NK-92 (cell line): Measurements from ENCODE around the gene PDE8A.

Experiments
- DNase-seq: peaks from one replicate; lab custom pipeline; 2025; ENCODE audit not compliant: unreplicated experiment; lab: John Stamatoyannopoulos, UW

PDE8A gene

GRCh38 chr15:85030301-85030929 is 48.8 kb downstream of the PDE8A start:
- DNase-seq, result no peak

GRCh38 chr15:85031086-85031943 is 49.7 kb downstream of the PDE8A start:
- DNase-seq, result no peak

DNA sequence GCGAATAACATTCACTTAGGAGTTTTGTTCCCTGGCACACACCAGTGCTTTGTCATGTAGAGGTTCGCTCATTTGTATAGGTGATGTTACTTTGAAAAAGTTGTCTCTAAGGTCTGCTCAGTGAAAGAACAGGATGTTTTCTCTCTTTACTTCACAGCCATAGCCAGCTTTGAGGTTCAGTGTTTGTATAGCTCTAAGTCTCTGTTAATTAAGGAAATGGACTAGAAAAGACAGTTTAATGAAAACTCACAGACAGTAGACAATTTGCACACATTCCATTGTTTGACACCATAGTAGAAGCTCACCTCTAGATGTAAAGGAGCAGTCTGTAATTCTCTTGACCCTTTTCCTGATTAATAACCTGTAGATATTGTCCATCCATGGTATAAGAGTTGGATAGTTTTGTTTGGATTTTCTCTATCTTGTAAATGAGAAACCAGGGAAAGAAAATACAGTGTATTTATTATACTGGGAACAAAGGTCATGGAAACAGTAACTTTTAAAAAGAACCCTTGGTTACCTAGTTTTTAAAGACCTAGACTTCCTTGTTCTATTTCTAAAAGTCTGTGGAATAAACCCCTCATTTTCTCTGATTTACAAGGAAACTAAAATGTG is 50.4 kb downstream of the PDE8A start:
- DNase-seq, result no peak

DNA sequence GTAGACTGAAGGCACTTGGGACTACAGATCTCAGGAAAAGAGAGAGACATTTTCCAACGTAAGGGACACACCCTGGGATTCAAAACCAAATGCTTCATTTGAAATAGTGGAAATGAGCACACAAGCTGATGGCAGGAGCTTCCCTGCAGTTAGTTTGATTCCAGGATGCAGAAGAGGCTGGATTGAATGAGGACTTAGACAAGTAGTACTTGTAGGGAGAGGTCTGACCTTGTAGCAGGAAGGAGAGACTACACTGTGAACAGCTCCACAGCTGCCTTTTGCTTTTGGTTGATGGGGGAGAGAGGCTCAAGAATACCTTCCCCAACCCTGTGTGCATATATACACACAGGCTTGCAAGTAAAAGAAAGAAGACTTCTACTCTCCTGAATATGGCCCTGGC is 51.5 kb downstream of the PDE8A start:
- DNase-seq, result no peak

DNA sequence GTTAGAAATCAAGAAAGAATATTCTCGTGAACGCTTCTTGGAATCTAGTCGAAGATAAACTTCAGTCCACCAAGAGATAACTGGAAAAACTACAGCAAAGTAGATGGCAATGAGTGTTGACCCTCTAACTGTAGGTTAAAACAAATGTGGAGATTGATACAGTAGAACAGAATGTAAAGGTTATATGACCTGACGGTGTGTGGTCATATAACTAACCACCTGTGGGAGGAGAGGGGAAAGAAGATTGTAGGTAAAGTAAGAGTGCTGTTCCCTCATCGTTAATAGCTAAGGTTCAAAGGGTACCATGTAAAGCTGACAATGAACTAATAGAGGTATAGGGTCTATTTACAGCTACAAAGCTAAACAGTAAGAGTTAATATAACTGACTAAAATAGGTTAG is 52.6 kb downstream of the PDE8A start:
- DNase-seq, result no peak

GRCh38 chr15:85035980-85036379 is 54.3 kb downstream of the PDE8A start:
- DNase-seq, result no peak

DNA sequence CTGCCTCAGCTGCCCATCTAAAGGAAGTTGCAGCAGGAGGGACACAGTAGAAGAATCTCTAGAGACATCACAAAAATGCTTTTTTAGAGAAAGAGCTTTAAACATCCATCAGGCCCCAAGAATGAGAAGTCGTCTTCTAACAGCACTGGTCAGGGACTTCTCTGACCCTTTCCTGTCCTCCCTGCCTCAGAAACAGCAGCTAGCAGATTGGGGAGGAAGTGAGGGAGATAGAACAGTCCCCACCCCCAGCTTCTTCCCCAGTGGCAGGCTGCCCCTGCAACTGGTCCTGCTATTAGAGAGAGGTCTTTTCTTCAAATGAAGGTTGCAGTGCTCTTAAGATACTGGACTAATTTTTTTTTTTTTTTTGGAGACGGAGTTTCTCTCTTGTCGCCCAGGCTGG is 55.1 kb downstream of the PDE8A start:
- DNase-seq, result no peak

DNA sequence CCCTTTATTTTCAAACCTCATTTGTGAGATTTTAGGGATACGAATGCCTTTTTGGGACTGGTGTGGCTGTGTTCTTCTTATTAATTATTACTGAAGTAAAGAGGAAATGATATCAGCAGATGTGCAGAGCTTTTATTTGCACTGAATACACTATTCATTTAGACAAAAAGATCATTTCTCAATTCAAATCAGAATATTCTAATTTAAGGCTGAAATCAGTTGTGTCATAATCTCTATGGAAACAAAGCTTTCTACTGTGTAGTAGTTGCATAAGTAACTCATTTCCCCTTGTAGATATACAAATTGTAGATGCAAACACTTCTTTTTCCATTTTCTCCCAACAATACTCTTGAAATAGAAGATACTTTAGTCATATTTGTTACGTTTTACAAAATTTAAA is 56.0 kb downstream of the PDE8A start:
- no peak for DNase-seq

- no peak for DNase-seq
Measured at GRCh38 chr15:85041230-85041629, 59.6 kb downstream of the PDE8A start.

DNA sequence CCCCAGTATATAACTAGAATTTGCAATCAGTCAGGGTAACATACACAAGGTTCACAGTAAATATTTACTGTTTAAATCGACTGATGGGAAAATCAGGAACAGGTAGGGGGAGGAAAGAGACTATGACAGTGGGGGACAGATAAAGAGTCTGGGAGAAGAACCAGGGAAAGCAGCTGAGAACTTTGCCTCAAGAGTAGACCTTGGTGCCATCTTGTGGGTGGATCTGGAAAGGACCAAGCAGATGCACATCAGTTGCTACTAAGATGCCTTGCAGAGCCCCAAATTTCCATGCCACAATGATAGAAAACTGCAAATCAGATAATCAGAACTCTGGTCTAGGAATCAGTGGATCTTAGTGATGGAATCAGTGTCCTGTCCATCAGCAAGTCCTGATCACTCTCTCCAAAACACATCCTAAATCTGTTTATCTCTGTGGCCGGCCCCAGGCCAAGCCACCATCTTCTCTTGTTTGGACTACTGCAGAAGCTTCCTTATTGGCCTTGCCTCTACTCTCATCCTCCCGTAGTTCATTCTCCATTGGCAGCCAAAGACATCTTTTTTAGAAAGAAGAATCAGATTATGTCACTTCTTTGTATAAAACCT is 62.7 kb downstream of the PDE8A start:
- DNase-seq, result no peak

GRCh38 chr15:85044894-85045293 is 63.2 kb downstream of the PDE8A start:
- no peak for DNase-seq

- no peak for DNase-seq
Measured at GRCh38 chr15:85045615-85046014, 64.0 kb downstream of the PDE8A start.

DNA sequence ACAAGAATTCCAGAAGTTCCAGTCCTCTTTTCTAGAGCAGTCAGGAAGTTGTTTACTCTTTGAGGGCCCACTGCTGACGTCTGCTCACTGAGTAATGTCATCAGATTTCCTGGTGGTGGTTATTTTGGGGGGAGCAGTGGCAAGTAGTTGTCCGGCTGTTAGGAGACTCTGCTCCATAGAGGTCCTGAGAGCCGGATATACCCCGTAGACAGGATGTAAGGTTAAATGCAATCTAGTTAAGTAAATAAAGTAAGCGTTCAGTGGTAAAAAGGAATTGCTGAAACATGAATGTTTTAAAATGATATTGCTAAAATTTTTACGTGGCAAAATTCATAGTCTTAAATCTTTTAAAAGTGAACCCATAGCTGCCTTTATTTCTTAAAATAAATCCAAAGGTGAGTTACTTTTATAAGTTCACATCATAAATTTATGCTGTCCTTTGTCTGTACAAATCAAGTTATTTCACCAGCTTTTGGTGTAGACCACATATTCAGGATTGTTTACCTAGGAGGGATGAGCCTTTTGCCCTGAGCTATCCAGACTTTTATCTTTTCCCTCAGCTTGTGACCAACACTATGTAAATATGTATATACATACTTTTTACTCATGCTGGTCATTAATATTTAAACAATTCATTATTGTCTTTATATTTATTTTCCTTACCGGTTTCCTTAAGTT is 65.8 kb downstream of the PDE8A start:
- no peak for DNase-seq

- no peak for DNase-seq
Measured at GRCh38 chr15:85048430-85048829, 66.8 kb downstream of the PDE8A start.

- DNase-seq, result no peak
Measured at GRCh38 chr15:85049805-85050204, 68.1 kb downstream of the PDE8A start.

DNA sequence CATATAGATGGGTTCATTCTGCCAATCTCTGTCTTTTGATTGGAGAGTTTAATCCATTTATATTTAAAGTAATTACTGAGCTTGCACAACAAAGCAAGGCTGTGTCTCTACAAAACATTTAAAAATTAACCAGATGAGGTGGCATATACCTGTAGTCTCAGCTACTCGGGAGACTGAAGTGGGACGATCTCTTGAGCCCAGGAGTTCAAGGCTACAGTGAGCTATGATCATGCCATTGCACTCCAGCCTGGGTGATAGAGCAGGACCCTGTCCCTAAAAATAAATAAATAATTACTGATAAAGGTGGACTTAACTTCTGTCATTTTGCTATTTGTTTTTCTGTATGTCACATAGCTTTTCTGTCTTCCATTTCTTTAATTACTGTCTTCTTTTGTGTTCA is 78.1 kb downstream of the PDE8A start:
- DNase-seq, result no peak

DNA sequence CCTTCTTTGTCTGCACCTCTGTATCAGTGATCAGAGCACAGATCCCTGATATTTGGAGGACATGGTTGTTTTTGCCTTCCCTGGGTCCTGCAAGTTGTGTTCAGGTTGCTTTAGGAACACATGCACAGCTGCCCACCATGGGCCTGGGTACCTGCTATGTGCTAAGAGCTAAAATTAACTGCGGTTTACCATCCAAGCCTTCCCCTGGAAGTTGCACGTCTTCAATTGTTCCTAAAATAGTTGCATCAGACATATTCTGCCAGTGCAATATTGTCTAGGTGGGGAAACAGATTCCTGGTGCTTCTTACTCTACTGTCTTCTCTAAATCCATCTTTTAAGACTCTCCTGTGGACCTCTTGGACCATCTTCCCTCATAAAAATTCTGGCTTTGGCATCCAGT is 80.9 kb downstream of the PDE8A start:
- DNase-seq, result no peak

DNA sequence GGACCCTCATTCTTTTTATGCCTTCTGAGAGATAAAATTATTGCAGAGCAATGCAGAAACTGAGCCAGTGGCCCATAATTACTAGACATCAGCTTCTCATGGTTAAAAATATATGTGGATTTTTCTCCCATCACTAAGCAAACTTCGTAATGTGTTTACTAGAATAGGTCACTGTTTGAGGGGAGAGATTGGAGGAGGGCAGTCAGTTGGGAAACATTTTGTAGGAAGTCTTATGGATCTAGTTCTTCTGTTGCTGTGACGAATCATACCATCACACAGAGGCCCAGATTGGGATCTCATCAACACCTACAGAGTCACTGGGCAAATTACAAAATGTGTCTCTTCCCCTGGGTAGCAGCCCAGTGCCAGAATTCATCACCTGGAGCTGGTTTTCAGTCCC is 81.4 kb downstream of the PDE8A start:
- DNase-seq, result no peak

DNA sequence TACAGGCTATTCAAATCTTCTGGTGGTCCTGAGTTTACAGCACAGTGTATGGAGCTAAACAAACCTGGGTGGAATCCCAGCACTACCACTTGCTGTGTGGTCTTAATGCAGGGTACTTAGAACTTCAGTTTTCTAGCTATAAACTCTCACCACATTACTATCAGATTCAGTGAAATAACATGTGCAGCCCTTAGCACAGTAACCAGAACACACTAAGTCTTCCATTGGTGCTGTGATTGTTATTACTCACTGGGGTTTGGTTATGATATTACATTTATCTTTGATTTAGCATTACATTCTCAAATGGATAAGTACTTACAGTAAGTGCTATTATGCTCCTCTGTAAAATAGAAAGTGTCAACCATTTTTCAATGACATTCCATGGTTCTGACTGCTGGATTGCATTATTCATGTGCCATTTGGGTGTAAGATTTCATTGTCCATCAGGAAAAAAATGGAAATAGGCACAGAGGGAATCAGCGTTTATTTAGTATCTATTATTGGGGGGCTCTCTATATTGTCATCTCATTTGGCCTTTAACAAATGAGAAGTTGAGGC is 81.9 kb downstream of the PDE8A start:
- no peak for DNase-seq

DNA sequence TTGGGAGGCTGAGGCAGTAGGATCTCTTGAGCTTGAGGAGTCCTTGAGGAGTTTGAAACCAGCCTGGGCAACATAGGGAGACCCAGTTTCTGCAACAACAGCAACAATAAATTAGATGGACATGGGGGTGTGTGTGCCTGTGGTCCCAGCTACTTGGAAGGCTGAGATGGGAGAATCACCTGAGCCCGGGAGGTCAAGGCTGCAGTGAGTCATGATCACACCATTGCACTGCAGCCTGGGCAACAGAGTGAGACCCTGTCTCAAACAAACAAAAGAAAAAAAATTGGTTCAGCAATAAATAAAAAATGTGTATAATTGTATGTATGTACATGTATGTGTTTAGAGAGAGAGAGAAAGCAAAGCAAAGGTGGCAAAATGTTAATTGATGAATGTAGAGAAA is 83.1 kb downstream of the PDE8A start:
- DNase-seq, result no peak

DNA sequence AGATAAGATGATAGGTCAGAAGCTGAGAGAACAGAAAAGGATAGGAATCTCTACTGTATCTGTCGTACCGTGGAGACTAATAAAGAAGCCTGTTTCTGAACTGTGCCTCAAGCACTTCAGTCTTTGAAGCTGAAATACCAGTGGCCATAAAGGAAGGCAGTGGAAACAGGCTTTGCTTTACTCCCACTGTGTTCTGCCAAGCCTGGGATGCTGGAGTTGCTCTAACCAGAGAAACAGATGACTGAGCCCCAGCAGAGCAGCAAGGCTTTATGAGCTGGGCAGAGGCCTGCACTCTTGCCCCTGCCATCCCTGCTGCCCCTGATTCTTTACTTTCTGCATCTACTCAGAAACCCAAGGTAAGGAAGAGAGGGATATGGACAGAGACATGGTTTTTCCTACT is 89.4 kb downstream of the PDE8A start:
- DNase-seq, result no peak
